A673 (cell line): ENCODE results near the gene RNF167. TPM values are rescaled to one million over a fixed set of nuclear protein-coding genes. Genes with fewer than 3 reads are reported as not detected.
A peak's percentile ranks its signal among the peaks of the same experiment; 100 is the strongest.
"Not testable (repeated sequence)": the region's sequence is repeated elsewhere in the genome, so short reads cannot be mapped to it uniquely, and the experiment has no call there.

Experiments
- BruUV-seq: library from RNA; stranded (reverse); fragments of 400-500 nt; replicated peaks from 2 replicates; lab custom pipeline; 2021; lab: Mats Ljungman, UMichigan
- CTCF ChIA-PET: fragments of 300-600 bp; sonication (Branson Sonifier 250); formaldehyde crosslinking; loops from one replicate; lab custom pipeline; 2022; ENCODE audit warnings: antibody characterized with exemption; lab: Charles Lee
- POLR2A ChIA-PET: fragments of 300-600 bp; sonication (Branson Sonifier 250); formaldehyde crosslinking; loops from one replicate; lab custom pipeline; 2022; ENCODE audit warnings: antibody characterized with exemption; ENCODE audit not compliant: low non-redundant PET; lab: Charles Lee
- DNase-seq: peaks from one replicate; pipeline ENCODE4 v3.0.0-alpha.2; 2015; ENCODE audit warnings: low spot score
- H3K27ac ChIP-seq: fragments of 200-600 bp; sonication (generic); 2 replicates; pipeline ENCODE4 v1.5.1; 2016; ENCODE audit warnings: mixed run types, low read depth, mild to moderate bottlenecking, mixed read lengths, antibody characterized with exemption, low read length; ENCODE audit not compliant: poor library complexity, severe bottlenecking
- H3K27me3 ChIP-seq: fragments of 200-600 bp; sonication (generic); replicated peaks from 2 replicates; pipeline ENCODE4 v1.6.1; 2017; ENCODE audit warnings: mixed run types, low read depth, mild to moderate bottlenecking, mixed read lengths, antibody characterized with exemption, low read length; ENCODE audit not compliant: insufficient read depth, poor library complexity
- H3K36me3 ChIP-seq: fragments of 200-600 bp; sonication (generic); 2 replicates; pipeline ENCODE4 v1.6.1; 2016; ENCODE audit warnings: mixed run types, mild to moderate bottlenecking, mixed read lengths, antibody characterized with exemption, low read length; ENCODE audit not compliant: insufficient read depth, poor library complexity, severe bottlenecking
- H3K4me1 ChIP-seq: fragments of 200-600 bp; sonication (generic); 2 replicates; pipeline ENCODE4 v1.6.1; 2017; ENCODE audit warnings: mixed run types, mild to moderate bottlenecking, mixed read lengths, antibody characterized with exemption, low read length; ENCODE audit not compliant: insufficient read depth, poor library complexity, severe bottlenecking
- H3K4me3 ChIP-seq: fragments of 200-600 bp; sonication (generic); 2 replicates; pipeline ENCODE4 v1.5.1; 2016; ENCODE audit warnings: low read depth, mixed run types, mild to moderate bottlenecking, mixed read lengths, low read length; ENCODE audit not compliant: poor library complexity, severe bottlenecking
- H3K9me3 ChIP-seq: fragments of 200-600 bp; sonication (generic); 2 replicates; pipeline ENCODE4 v1.6.1; 2016; ENCODE audit warnings: mixed run types, low read depth, mild to moderate bottlenecking, mixed read lengths, antibody characterized with exemption, low read length; ENCODE audit not compliant: poor library complexity, severe bottlenecking
- EZH2 ChIP-seq: fragments of 200-600 bp; sonication (generic); IDR thresholded peaks from 2 replicates; pipeline ENCODE4 v1.6.1; 2017; ENCODE audit warnings: borderline replicate concordance, low read depth, mild to moderate bottlenecking, mixed read lengths, antibody characterized with exemption, low read length; ENCODE audit not compliant: poor library complexity, severe bottlenecking
- intact Hi-C: fragments of 100-400 bp; cut with micrococcal nuclease; formaldehyde crosslinking; loops from one replicate; pipeline ENCODE4 v1.10.0; 2022; ENCODE audit not compliant: unreplicated experiment
- total RNA-seq: library from RNA; stranded (reverse); gene quantifications from 2 replicates; pipeline ENCODE4 v1.2.3, GENCODE V29; 2021
- TF ChIP-seq, protein P1 (sequence below): fragments of 300-800, 200-600 bp; sonication (generic); conservative IDR thresholded peaks from 2 replicates; pipeline ENCODE4 v1.5.1; 2017; ENCODE audit warnings: low read depth, mild to moderate bottlenecking, antibody characterized with exemption, low read length, moderate library complexity, mixed read lengths

RNF167 gene
- total RNA-seq, 1 experiment from 2014 or later, result 77.3 TPM

DNA sequence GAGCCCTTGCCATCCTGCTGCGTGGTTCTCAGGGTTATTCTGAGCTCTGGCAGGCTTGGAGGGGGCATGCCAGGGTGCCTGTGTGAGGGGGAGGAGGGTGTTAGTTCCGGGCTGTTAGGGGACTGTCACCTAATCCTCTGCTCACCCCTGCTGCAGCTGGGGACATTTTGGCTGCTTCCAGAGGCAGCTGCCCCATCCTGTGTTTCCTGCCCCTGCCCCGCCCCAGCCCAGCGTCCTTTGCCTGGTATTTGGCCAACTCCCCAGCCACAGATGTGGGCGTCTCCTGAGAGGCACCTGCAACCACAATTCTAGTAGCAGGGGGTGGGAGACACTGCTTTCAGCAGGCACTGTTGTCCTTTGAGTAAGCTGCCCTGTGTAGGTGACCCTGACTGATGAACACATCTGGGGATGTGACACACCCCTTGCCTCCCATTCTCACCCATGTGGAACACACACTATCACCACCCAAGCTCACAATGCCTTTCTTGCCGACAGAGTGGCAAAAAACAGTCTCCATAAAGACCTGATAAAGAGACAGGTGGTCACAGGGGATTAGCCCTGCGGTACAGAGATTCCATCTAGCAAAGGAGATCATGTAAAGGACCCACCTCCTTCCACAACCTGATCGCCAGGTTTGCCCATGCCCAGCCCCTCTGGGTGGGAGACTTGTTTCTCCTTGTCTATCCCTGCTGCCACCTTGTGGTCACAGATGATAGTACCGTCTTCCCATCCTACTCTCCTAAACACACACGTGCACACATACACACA is 36.8 kb upstream of the RNF167 start, which contains the start of gene CHRNE:
TSS of gene CHRNE (minus strand) at position 48 of the 768 bp plus-strand sequence. CDS start at position 13, 35 bp downstream.
- Histone ChIP-seq H3K9me3 (no peaks in the 10 kb centered on the region), H3K27ac (no peak within 1 kb of the TSS), H3K4me3 (no peak within 1 kb of the TSS), H3K27me3 (no peaks in the 10 kb centered on the region), H3K36me3 (no peaks in the 10 kb centered on the region), H3K4me1 (peaks cover 13% of the 10 kb centered on the region)
- peak; percentile 84 for DNase-seq
- CTCF ChIA-PET, result interaction anchor here (0.6 to 1.2 kb wide), 5 partner anchors 9 to 336 kb away, joined by 4 to 9 read pairs (median 4); partner anchors contain the start of gene SLC25A11
- POLR2A ChIA-PET, result interaction anchor here (0.6 kb wide), 1 partner anchor 23 kb away, joined by 12 read pairs; no protein-coding TSS in a partner anchor
- TF ChIP-seq, protein P1, sequence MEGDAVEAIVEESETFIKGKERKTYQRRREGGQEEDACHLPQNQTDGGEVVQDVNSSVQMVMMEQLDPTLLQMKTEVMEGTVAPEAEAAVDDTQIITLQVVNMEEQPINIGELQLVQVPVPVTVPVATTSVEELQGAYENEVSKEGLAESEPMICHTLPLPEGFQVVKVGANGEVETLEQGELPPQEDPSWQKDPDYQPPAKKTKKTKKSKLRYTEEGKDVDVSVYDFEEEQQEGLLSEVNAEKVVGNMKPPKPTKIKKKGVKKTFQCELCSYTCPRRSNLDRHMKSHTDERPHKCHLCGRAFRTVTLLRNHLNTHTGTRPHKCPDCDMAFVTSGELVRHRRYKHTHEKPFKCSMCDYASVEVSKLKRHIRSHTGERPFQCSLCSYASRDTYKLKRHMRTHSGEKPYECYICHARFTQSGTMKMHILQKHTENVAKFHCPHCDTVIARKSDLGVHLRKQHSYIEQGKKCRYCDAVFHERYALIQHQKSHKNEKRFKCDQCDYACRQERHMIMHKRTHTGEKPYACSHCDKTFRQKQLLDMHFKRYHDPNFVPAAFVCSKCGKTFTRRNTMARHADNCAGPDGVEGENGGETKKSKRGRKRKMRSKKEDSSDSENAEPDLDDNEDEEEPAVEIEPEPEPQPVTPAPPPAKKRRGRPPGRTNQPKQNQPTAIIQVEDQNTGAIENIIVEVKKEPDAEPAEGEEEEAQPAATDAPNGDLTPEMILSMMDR, result peak; percentile 85
- no peak for TF ChIP-seq EZH2
- no TSS peak for BruUV-seq
- intact Hi-C loops, result loop anchor here (5.0 kb wide), 1 partner anchor 171 kb away; the partner anchor contains the start of gene MED11

DNA sequence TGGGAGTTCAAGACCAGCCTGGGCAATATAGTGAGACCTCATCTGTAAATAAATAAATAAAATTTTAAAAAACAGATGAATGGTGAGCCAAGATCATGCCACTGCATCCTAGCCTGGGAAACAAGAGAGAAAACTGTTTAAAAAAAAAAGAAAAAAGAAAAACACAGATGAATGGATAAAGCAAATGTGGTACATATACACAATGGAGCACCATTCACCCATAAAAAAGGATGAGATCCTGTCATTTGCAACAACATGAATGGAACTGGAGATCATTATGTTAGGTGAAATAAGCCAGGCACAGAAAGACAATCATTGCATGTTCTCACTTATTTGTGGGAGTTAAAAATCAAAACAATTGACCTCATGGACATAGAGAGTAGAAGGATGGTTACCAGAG is 33.4 kb upstream of the RNF167 start:
- H3K9me3 ChIP-seq, POLR2A ChIA-PET, H3K27ac ChIP-seq, BruUV-seq, H3K36me3 ChIP-seq, intact Hi-C loops, H3K4me3 ChIP-seq, DNase-seq, H3K27me3 ChIP-seq: not testable (repeated sequence)
- H3K4me1 ChIP-seq, result peaks cover 11% of the 10 kb centered on the region
- CTCF ChIA-PET, result interaction anchor here (0.7 kb wide), 1 partner anchor 30 kb away, joined by 4 read pairs; no protein-coding TSS in a partner anchor

DNA sequence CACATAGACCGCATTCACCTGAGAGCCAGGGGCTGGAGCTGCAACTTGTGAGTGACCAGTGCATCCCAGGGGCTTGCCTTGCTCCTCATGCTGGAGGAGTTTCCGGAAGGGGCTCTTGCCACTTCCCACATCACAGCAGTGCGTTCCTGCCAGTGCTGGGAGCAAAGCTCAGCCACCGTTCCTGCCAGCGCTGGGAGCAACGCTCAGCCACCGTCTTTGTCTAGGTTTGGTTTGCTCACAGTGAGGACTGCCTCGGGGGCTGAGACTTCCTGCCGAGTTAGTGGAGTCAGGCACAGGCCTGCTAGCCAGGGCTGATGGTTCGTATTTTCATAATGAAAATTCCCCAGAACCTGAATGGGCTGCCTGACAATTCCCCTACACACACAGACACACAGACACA is 31.8 kb upstream of the RNF167 start:
- BruUV-seq, result no TSS peak
- POLR2A ChIA-PET, result no interaction called here
- no peak overlapping the region for H3K4me3 ChIP-seq
- CTCF ChIA-PET, result no interaction called here
- peak; percentile 47 for DNase-seq
- H3K4me1 ChIP-seq, result peaks cover 4% of the 10 kb centered on the region
- no peaks in the 10 kb centered on the region for H3K27me3 ChIP-seq
- intact Hi-C loops, result loop anchor here (2.0 kb wide), 1 partner anchor 154 kb away; no protein-coding TSS in a partner anchor
- H3K36me3 ChIP-seq, result no peaks in the 10 kb centered on the region
- TF ChIP-seq EZH2, result no peak
- TF ChIP-seq, protein P1, result no peak
- H3K27ac ChIP-seq, result no peak overlapping the region
- no peaks in the 10 kb centered on the region for H3K9me3 ChIP-seq
